CD4-positive, alpha-beta T cell (primary cell): Measurements from ENCODE around the gene ERVH48-1. TPM values are rescaled to one million over a fixed set of nuclear protein-coding genes. Genes with fewer than 3 reads are reported as not detected.

Source experiments
- ATAC-seq: fragments of 200-7000 bp; cut with Tn5 transposase; one replicate; pipeline ENCODE4 v1.10.0; 2022; ENCODE audit warnings: mild to moderate bottlenecking; ENCODE audit not compliant: poor library complexity
- CTCF ChIA-PET: fragments of 350-600 bp; sonication (Branson Sonifier 250); formaldehyde crosslinking; loops from one replicate; lab custom pipeline; 2021; ENCODE audit warnings: antibody characterized with exemption, inconsistent platforms; lab: Charles Lee
- POLR2A ChIA-PET: fragments of 350-600 bp; sonication (Branson Sonifier 250); formaldehyde crosslinking; loops from one replicate; lab custom pipeline; 2021; ENCODE audit warnings: antibody characterized with exemption, inconsistent platforms; lab: Charles Lee
- DNase-seq, 14 experiments: peaks; one replicate each; pipeline ENCODE4 v3.0.0-alpha.2; 2013 to 2020; ENCODE audit warnings: mixed read lengths in 2 of 14
- H3K27ac ChIP-seq, 2 donors: one replicate each; pipeline versions ENCODE4 v1.5.1 to v1.7.0; 2013; ENCODE audit warnings: low read length in 2 of 2, low read depth in 1 of 2, mild to moderate bottlenecking in 1 of 2
- H3K27me3 ChIP-seq, 2 experiments: 1 replicate in 1 of 2; 2 replicates in 1 of 2; pipeline versions ENCODE4 v1.6.1 to v1.7.0; 2013; ENCODE audit warnings: low read length in 2 of 2, control low read depth in 1 of 2, mild to moderate bottlenecking in 1 of 2, moderate library complexity in 1 of 2; ENCODE audit not compliant: insufficient read depth in 2 of 2, control insufficient read depth in 1 of 2
- H3K36me3 ChIP-seq: one replicate; pipeline ENCODE4 v1.6.1; 2013; ENCODE audit warnings: low read length, control low read depth; ENCODE audit not compliant: insufficient read depth
- H3K4me1 ChIP-seq: one replicate; pipeline ENCODE4 v1.6.1; 2013; ENCODE audit warnings: low read length, control low read depth; ENCODE audit not compliant: insufficient read depth
- H3K4me3 ChIP-seq: one replicate; pipeline ENCODE4 v1.5.1; 2013; ENCODE audit warnings: mild to moderate bottlenecking, low read length, moderate library complexity
- H3K9me3 ChIP-seq, 2 experiments: 1 replicate in 1 of 2; 2 replicates in 1 of 2; pipeline versions ENCODE4 v1.6.1 to v1.7.0; 2013; ENCODE audit warnings: low read length in 2 of 2, mild to moderate bottlenecking in 2 of 2, control low read depth in 1 of 2, moderate library complexity in 1 of 2; ENCODE audit not compliant: control insufficient read depth in 1 of 2, insufficient read depth in 1 of 2
- H3K27ac Mint-ChIP-seq: one replicate; pipeline ENCODE4 v1.8.0; 2020; ENCODE audit warnings: mixed read lengths
- H3K27me3 Mint-ChIP-seq: one replicate; pipeline ENCODE4 v1.8.0; 2021; ENCODE audit warnings: mixed read lengths
- H3K36me3 Mint-ChIP-seq: one replicate; pipeline ENCODE4 v1.8.0; 2021; ENCODE audit warnings: low read depth, mixed read lengths
- H3K4me1 Mint-ChIP-seq: one replicate; pipeline ENCODE4 v1.8.0; 2021; ENCODE audit warnings: low read depth, mixed read lengths
- H3K4me3 Mint-ChIP-seq: one replicate; pipeline ENCODE4 v1.8.0; 2020; ENCODE audit warnings: mild to moderate bottlenecking, mixed read lengths
- H3K9me3 Mint-ChIP-seq: one replicate; pipeline ENCODE4 v1.8.0; 2020; ENCODE audit warnings: mixed read lengths
- intact Hi-C, 2 experiments: fragments of 100-400 bp; cut with DNase I in 1 of 2; cut with micrococcal nuclease in 1 of 2; formaldehyde crosslinking; loops; one replicate each; pipeline versions ENCODE4 v1.15.1 to v1.9.0; 2023 to 2025; cut with DNase I, micrococcal nuclease
- microRNA-seq: library from miRNA; unstranded; fragments of <30 nt; microRNA quantifications from one replicate; pipeline ENCODE4 v1.2.0, GENCODE V29; 2021; ENCODE audit warnings: borderline microRNAs expressed, borderline replicate concordance
- total RNA-seq, 174 experiments: library from RNA in 2 of 174; stranded (reverse) in 2 of 174; gene quantifications; one replicate each; pipeline ENCODE4 v1.2.3 and lab custom pipeline; 2021 to 2026
- TF ChIP-seq, protein P1 (sequence below): fragments of 200-600 bp; IDR thresholded peaks from one replicate; pipeline ENCODE4 v1.8.0; 2022; ENCODE audit warnings: antibody characterized with exemption, mild to moderate bottlenecking

ERVH48-1 gene
- total RNA-seq, 2 experiments from 2014 or later, result 1.1 to 1.4 TPM

- Histone ChIP-seq H3K36me3 (peaks cover 62% of the 10 kb centered on the region), H3K4me1 (peaks cover 6% of the 10 kb centered on the region), H3K27me3 (no peaks in the 10 kb centered on the region), H3K9me3 (no peaks in the 10 kb centered on the region), H3K4me3 (no peak overlapping the region), H3K27ac (no peak overlapping the region)
- no peak for DNase-seq
- ChIA-PET POLR2A (no interaction called here), CTCF (no interaction called here)
- TF ChIP-seq, protein P1, sequence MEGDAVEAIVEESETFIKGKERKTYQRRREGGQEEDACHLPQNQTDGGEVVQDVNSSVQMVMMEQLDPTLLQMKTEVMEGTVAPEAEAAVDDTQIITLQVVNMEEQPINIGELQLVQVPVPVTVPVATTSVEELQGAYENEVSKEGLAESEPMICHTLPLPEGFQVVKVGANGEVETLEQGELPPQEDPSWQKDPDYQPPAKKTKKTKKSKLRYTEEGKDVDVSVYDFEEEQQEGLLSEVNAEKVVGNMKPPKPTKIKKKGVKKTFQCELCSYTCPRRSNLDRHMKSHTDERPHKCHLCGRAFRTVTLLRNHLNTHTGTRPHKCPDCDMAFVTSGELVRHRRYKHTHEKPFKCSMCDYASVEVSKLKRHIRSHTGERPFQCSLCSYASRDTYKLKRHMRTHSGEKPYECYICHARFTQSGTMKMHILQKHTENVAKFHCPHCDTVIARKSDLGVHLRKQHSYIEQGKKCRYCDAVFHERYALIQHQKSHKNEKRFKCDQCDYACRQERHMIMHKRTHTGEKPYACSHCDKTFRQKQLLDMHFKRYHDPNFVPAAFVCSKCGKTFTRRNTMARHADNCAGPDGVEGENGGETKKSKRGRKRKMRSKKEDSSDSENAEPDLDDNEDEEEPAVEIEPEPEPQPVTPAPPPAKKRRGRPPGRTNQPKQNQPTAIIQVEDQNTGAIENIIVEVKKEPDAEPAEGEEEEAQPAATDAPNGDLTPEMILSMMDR, result no peak
- no peak for ATAC-seq
- Mint-ChIP-seq H3K9me3 (no peaks in the 10 kb centered on the region), H3K4me3 (no peak overlapping the region), H3K4me1 (peaks cover 3% of the 10 kb centered on the region), H3K27me3 (no peaks in the 10 kb centered on the region), H3K27ac (no peak overlapping the region), H3K36me3 (peaks cover 76% of the 10 kb centered on the region)
- intact Hi-C loops, result loop anchor here in 1 of 2 experiments (10.0 kb wide), 1 partner anchor 1462 kb away; the partner anchor contains the start of gene CFAP410
Measured at GRCh38 chr21:42873096-42873495, 52.3 kb downstream of the ERVH48-1 start.

- H3K9me3 Mint-ChIP-seq, result no peaks in the 10 kb centered on the region
- TF ChIP-seq, protein P1, result no peak
- peaks cover 77% of the 10 kb centered on the region for H3K36me3 Mint-ChIP-seq
- H3K4me3 Mint-ChIP-seq, result no peak overlapping the region
- Histone ChIP-seq H3K27me3 (no peaks in the 10 kb centered on the region), H3K36me3 (peaks cover 59% of the 10 kb centered on the region), H3K4me3 (no peak overlapping the region), H3K27ac (no peak overlapping the region), H3K9me3 (no peaks in the 10 kb centered on the region), H3K4me1 (no peaks in the 10 kb centered on the region)
- no peak overlapping the region for H3K27ac Mint-ChIP-seq
- intact Hi-C loops, result no loop called here
- CTCF ChIA-PET, result no interaction called here
- peaks cover 5% of the 10 kb centered on the region for H3K4me1 Mint-ChIP-seq
- POLR2A ChIA-PET, result no interaction called here
- H3K27me3 Mint-ChIP-seq, result no peaks in the 10 kb centered on the region
- no peak for DNase-seq
- ATAC-seq, result no peak
Measured at GRCh38 chr21:42868196-42868595, 57.2 kb downstream of the ERVH48-1 start.

Small RNA genes within 50 kb of the gene (microRNA-seq; reads per million reads assigned to microRNA genes)
- not detected for gene MIR5692B

Other genes with a start within 250 kb of the ERVH48-1 start
- 10 to 100 TPM; 11.3 to 12.9 TPM for gene WDR4, start 46.1 kb downstream of the ERVH48-1 start, total RNA-seq
- 10 to 100 TPM; 15.3 to 15.8 TPM for gene NDUFV3, start 32.3 kb downstream of the ERVH48-1 start, total RNA-seq
- gene PKNOX1, start 48.9 kb upstream of the ERVH48-1 start, total RNA-seq, result 10 to 100 TPM; 10.3 TPM
- gene CBS, start 150.2 kb upstream of the ERVH48-1 start, total RNA-seq, result under 1 TPM; 0.19 to 0.39 TPM
- 10 to 100 TPM; 12.3 to 13.6 TPM for gene U2AF1, start 181.9 kb upstream of the ERVH48-1 start, total RNA-seq
- gene CRYAA, start 243.4 kb upstream of the ERVH48-1 start, total RNA-seq, result not detected